HUDEP-2 (cell line): Measurements from ENCODE around the gene IAH1.
"Not testable (repeated sequence)": the region's sequence is repeated elsewhere in the genome, so short reads cannot be mapped to it uniquely, and the experiment has no call there.

Experiments used
- DNase-seq, 76 experiments: peaks; one replicate each; lab custom pipeline; 2025; ENCODE audit not compliant: unreplicated experiment in 76 of 76; lab: John Stamatoyannopoulos, UW

IAH1 gene

GRCh38 chr2:9473308-9473984, 905 bp upstream of the IAH1 start:
- DNase-seq, result no peak

- DNase-seq, result no peak
Observed at GRCh38 chr2:9473985-9474360, 378 bp upstream of the IAH1 start.

- DNase-seq, result no peak
Observed at GRCh38 chr2:9477914-9478313, 3.6 kb downstream of the IAH1 start.

GRCh38 chr2:9478526-9478925, 4.2 kb downstream of the IAH1 start:
- DNase-seq, result no peak

GRCh38 chr2:9480157-9480556, 5.8 kb downstream of the IAH1 start:
- no peak for DNase-seq

GRCh38 chr2:9483107-9483506, 8.8 kb downstream of the IAH1 start:
- DNase-seq, result no peak

- DNase-seq, result no peak
Observed at GRCh38 chr2:9484533-9484932, 10.2 kb downstream of the IAH1 start.

- no peak for DNase-seq
Observed at GRCh38 chr2:9488583-9489547, 14.5 kb downstream of the IAH1 start.

GRCh38 chr2:9490789-9491188, 16.4 kb downstream of the IAH1 start:
- DNase-seq, result no peak

GRCh38 chr2:9492927-9493326, 18.6 kb downstream of the IAH1 start:
- DNase-seq, result no peak

GRCh38 chr2:9493478-9493877, 19.1 kb downstream of the IAH1 start:
- DNase-seq, result no peak

GRCh38 chr2:9494081-9494480, 19.7 kb downstream of the IAH1 start:
- DNase-seq, result no peak

- DNase-seq, result no peak
Observed at GRCh38 chr2:9497017-9497416, 22.7 kb downstream of the IAH1 start.

GRCh38 chr2:9498210-9498609, 23.9 kb downstream of the IAH1 start:
- DNase-seq, result no peak

- no peak for DNase-seq
Observed at GRCh38 chr2:9508931-9509330, 34.6 kb downstream of the IAH1 start.

- not testable (repeated sequence) for DNase-seq
Observed at GRCh38 chr2:9513946-9514345, 39.6 kb downstream of the IAH1 start.

- DNase-seq, result peak in 1 of 76 experiments; percentile 7
Observed at GRCh38 chr2:9517118-9517782, 42.9 kb downstream of the IAH1 start.

GRCh38 chr2:9518163-9518562, 43.8 kb downstream of the IAH1 start:
- DNase-seq, result no peak

GRCh38 chr2:9518780-9519179, 44.4 kb downstream of the IAH1 start:
- DNase-seq, result no peak

- DNase-seq, result no peak
Observed at GRCh38 chr2:9519250-9519649, 44.9 kb downstream of the IAH1 start.

- no peak for DNase-seq
Observed at GRCh38 chr2:9524291-9524690, 49.9 kb downstream of the IAH1 start.
